GM12891 (cell line): ENCODE measurements around the gene SYT1.
"Not testable (repeated sequence)": the region's sequence is repeated elsewhere in the genome, so short reads cannot be mapped to it uniquely, and the experiment has no call there.

ENCODE experiments used
- DNase-seq: peaks from one replicate; pipeline ENCODE4 v3.0.0; 2011; ENCODE audit warnings: low spot score; ENCODE audit not compliant: insufficient read length
- FAIRE-seq: peaks from 2 replicates; lab custom pipeline; 2011; peaks lifted over from hg19 to GRCh38; lab: Jason Lieb, UNC
- PAX5 ChIP-seq: IDR thresholded peaks from 2 replicates; pipeline ENCODE4 v1.6.1; 2011; ENCODE audit warnings: low read length, moderate library complexity, mild to moderate bottlenecking; ENCODE audit not compliant: insufficient read depth, severe bottlenecking
- POLR2A ChIP-seq: IDR thresholded peaks from 2 replicates; pipeline ENCODE4 v1.6.1; 2011; ENCODE audit warnings: low read depth, low read length, control low read depth
- POLR2AphosphoS5 ChIP-seq: IDR thresholded peaks from 2 replicates; pipeline ENCODE4 v1.6.1; 2011; ENCODE audit warnings: low read depth, low read length, control low read depth
- POU2F2 ChIP-seq: IDR thresholded peaks from 2 replicates; pipeline ENCODE4 v1.6.1; 2011; ENCODE audit warnings: low read depth, mild to moderate bottlenecking, control low read depth, low read length, moderate library complexity
- SPI1 ChIP-seq: IDR thresholded peaks from 2 replicates; pipeline ENCODE4 v1.6.1; 2011; ENCODE audit warnings: low read depth, low read length, control low read depth
- TAF1 ChIP-seq: IDR thresholded peaks from 2 replicates; pipeline ENCODE4 v1.6.1; 2011; ENCODE audit warnings: low read depth, low read length, control low read depth

SYT1 gene

DNA sequence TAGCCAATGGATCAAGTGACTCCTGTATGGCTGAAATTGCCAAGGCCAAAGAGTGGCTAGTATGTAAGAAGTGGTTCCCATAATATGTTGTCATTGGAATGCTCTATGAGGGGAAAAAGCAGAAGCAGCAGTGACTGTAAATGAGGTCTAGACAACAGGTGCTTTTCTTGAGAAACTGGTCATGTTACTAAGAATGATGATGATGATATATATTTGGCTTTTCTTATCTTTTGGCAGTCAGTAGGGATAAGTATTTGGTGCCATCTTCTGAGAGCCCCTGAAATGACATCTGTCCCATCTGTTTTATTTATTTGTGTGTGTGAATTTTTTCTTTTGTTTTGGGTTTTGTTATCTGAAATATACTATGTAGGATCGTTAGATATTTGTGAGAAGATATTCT is 141.7 kb downstream of the SYT1 start:
- TF ChIP-seq PAX5, result no peak
- TF ChIP-seq TAF1, result no peak
- no peak for TF ChIP-seq POU2F2
- TF ChIP-seq POLR2AphosphoS5, result no peak
- no peak for TF ChIP-seq SPI1
- no peak for TF ChIP-seq POLR2A
- FAIRE-seq, result no peak
- no peak for DNase-seq

GRCh38 chr12:79008591-79008990 is 144.0 kb downstream of the SYT1 start:
- FAIRE-seq, result no peak
- no peak for DNase-seq
- TF ChIP-seq SPI1 (no peak), POU2F2 (no peak), TAF1 (no peak), POLR2A (no peak), POLR2AphosphoS5 (no peak), PAX5 (no peak)

GRCh38 chr12:79012636-79013035 is 148.1 kb downstream of the SYT1 start:
- FAIRE-seq (no peak), DNase-seq (no peak)
- TF ChIP-seq POU2F2, result no peak
- no peak for TF ChIP-seq PAX5
- TF ChIP-seq POLR2A, result no peak
- TF ChIP-seq POLR2AphosphoS5, result no peak
- TF ChIP-seq TAF1, result no peak
- no peak for TF ChIP-seq SPI1

DNA sequence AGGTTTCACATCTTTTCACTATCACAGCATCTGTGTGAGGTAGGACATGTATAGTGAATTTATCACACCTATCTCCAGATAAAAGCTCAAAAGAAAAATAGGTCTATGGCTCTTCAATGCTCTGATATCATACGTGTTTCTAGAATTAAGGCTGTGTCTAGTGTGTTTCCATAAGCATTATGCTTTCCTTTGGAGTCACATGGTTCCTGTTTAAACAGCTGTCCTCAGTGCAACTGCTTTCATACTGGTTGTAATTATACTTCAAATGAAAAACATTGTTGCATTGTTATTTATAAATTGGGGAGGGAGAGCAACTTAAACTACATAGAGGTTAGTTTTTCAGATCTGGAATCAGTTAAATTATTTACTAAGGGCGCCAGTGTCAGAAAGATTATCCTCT is 151.6 kb downstream of the SYT1 start:
- DNase-seq, result no peak
- TF ChIP-seq PAX5 (no peak), POLR2AphosphoS5 (no peak), SPI1 (no peak), POU2F2 (no peak), POLR2A (no peak), TAF1 (no peak)
- no peak for FAIRE-seq

DNA sequence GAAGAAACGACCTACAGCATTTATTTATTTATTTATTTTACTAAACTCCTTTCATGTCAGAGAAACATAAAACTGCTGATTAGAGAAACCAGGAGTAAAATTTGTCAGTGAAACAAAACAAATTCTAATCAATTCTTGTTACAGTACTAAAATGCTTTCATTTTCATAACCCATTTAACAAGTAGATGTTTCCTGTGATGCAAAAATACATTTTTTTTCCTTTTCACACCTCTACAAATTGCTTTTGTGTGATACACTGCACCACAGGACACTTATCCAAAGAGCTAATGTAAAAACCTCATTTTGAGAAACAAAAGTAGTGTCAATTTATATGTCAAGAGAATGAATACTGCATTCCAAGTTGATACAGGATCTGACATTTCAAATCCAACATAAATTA is 155.1 kb downstream of the SYT1 start:
- no peak for TF ChIP-seq POLR2AphosphoS5
- TF ChIP-seq POLR2A, result no peak
- no peak for TF ChIP-seq PAX5
- no peak for TF ChIP-seq SPI1
- TF ChIP-seq TAF1, result no peak
- TF ChIP-seq POU2F2, result no peak
- no peak for FAIRE-seq
- DNase-seq, result no peak

GRCh38 chr12:79020106-79020505 is 155.5 kb downstream of the SYT1 start:
- DNase-seq, result no peak
- FAIRE-seq, result no peak
- TF ChIP-seq TAF1, result no peak
- TF ChIP-seq POU2F2, result no peak
- no peak for TF ChIP-seq POLR2AphosphoS5
- TF ChIP-seq PAX5, result no peak
- TF ChIP-seq POLR2A, result no peak
- TF ChIP-seq SPI1, result no peak

GRCh38 chr12:79021021-79021420 is 156.4 kb downstream of the SYT1 start:
- FAIRE-seq (no peak), DNase-seq (no peak)
- TF ChIP-seq SPI1 (no peak), PAX5 (no peak), POU2F2 (no peak), POLR2AphosphoS5 (no peak), TAF1 (no peak), POLR2A (no peak)

GRCh38 chr12:79023261-79023660 is 158.7 kb downstream of the SYT1 start:
- no peak for TF ChIP-seq TAF1
- no peak for TF ChIP-seq POU2F2
- TF ChIP-seq PAX5, result no peak
- no peak for TF ChIP-seq POLR2AphosphoS5
- no peak for TF ChIP-seq POLR2A
- DNase-seq (no peak), FAIRE-seq (no peak)

- DNase-seq (no peak), FAIRE-seq (no peak)
- TF ChIP-seq POLR2AphosphoS5, result no peak
- no peak for TF ChIP-seq SPI1
- TF ChIP-seq POU2F2, result no peak
- TF ChIP-seq TAF1, result no peak
- no peak for TF ChIP-seq PAX5
- TF ChIP-seq POLR2A, result no peak
Measured at GRCh38 chr12:79023784-79024183, 159.2 kb downstream of the SYT1 start.

DNA sequence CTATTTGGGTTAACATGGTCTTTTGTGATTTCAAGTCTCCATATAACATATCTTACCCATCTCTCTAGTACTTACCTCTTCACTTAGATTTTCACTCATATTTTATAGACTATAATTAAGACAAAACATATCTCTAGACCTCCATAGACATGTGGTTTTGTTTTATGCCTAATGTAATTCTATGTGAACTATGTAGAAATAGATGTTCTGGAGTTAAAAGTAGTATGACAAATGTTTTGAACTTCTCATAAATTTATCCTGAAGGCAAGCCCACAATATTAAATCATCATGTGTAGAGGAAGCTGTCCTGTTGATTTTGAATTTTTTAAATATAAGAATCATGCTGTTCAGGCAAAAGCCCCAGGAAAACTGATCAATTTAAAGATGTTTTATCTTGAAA is 169.2 kb downstream of the SYT1 start:
- no peak for DNase-seq
- TF ChIP-seq TAF1 (no peak), POU2F2 (no peak), PAX5 (no peak), SPI1 (no peak), POLR2A (no peak), POLR2AphosphoS5 (no peak)
- FAIRE-seq, result no peak

GRCh38 chr12:79044748-79045147 is 180.2 kb downstream of the SYT1 start:
- DNase-seq, FAIRE-seq: not testable (repeated sequence)

GRCh38 chr12:79045149-79045703 is 180.7 kb downstream of the SYT1 start:
- DNase-seq, FAIRE-seq: not testable (repeated sequence)
